ENCODE measurements around the gene PCSK2.
"Not testable (repeated sequence)": the region's sequence is repeated elsewhere in the genome, so short reads cannot be mapped to it uniquely, and the experiment has no call there.

The PCSK2 gene, protein sequence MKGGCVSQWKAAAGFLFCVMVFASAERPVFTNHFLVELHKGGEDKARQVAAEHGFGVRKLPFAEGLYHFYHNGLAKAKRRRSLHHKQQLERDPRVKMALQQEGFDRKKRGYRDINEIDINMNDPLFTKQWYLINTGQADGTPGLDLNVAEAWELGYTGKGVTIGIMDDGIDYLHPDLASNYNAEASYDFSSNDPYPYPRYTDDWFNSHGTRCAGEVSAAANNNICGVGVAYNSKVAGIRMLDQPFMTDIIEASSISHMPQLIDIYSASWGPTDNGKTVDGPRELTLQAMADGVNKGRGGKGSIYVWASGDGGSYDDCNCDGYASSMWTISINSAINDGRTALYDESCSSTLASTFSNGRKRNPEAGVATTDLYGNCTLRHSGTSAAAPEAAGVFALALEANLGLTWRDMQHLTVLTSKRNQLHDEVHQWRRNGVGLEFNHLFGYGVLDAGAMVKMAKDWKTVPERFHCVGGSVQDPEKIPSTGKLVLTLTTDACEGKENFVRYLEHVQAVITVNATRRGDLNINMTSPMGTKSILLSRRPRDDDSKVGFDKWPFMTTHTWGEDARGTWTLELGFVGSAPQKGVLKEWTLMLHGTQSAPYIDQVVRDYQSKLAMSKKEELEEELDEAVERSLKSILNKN

DNA sequence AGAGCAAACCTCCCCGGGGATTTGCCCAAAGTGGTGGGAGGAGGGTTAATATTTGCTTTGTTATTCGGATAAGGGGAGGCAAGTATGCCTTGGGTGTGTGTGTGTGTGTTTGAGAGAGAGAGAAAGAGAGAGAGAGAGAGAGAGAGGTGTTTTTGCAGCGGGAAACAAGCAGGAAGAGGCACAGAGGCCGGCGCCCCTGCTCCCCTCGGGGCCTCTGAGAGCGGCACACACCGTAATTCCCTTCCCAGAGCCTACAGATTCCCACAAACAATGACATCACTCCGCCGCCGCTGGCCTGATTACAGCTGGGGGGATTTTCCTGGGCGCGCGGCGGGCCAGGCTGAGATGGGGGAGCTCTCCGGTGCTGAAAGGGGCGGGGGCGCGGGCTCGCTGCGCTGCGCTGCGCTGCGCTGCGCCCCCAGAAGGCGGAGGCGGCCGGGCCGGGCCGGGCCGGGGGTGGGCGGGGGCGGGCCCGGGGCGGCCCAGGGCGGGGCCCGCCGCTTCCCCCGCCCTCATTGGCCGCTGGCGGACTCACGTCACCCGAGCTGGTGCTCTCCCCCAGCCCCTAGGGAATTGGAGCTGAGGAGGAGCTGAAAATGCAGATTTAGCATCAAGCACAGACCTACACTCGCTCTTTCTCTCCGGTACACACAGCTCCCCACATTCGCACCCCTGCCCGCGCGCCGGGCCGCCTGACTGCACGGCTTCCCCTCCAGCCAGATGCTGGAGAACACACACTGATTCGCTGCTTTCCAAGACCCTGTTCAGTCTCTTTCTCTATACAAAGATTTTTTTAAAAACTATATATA lies at the start of gene PCSK2:
TSS of gene PCSK2 (plus strand) at position 631 of the 809 bp plus-strand sequence. CDS start 266 bp downstream, outside the sequence.
- DNase-seq (ENCODE audit: low read depth) = no peak

GRCh38 chr20:17177341-17177740 lies 49.5 kb upstream of the PCSK2 start:
- DNase-seq (ENCODE audit: low read depth) = no peak

GRCh38 chr20:17179840-17180239 lies 47.0 kb upstream of the PCSK2 start:
- no peak for DNase-seq (ENCODE audit: low read depth)

DNA sequence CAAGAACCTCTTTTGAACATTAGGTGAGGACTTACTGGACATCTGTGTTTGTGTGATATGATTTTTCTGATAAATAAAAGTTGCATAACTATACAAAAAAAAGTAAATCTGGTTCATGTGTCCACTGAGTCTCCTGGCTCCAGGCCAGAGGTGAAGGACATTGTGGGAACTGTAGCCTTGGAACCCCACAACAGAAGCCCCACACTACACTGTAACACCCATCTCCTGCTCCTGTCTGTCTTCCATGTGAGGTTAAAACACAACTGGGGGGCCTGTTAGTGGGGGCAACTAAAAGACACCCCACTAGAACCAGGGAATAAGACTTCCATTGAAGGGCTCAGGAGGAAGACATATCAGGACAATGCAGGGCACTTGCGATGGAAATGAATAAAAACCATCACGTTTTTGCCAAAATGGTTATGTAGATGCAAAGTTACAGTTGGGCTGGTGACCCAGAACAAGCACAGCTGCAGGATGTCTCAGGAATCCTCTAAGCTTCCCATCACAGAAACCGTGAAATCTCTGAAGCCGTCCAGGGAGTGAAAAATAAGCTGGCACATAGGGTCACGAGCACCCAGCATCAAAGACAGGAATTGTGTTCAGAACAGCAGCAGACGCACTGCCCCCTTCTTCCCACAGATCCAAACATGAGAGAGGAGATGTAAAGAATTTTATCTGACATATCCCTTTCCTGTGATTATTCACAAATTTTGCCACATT lies 36.7 kb upstream of the PCSK2 start:
- no peak for DNase-seq (ENCODE audit: low read depth)

- no peak for DNase-seq (ENCODE audit: low read depth)
Measured at GRCh38 chr20:17197041-17197440, 29.8 kb upstream of the PCSK2 start.

GRCh38 chr20:17202030-17202429 lies 24.8 kb upstream of the PCSK2 start:
- no peak for DNase-seq (ENCODE audit: low read depth)

DNA sequence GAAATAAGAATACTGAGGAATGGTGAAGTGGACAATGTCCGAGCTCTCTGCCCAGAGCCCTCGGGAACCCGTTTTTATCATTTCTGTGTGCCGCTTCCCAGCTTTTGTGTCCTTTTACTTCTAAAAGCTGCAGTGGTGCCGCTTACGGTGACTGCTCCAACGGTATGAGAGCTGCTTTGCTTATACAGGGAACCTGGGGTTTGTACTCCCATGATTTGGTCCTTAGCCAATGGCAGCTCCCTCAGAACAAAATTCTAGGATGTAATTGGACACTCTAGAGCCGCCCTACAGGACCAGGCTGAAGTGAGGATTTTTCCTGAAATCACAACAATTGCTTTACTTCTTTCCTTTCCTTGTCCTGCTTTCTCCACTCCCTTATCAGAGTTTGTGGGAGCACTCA lies 24.2 kb upstream of the PCSK2 start:
- DNase-seq (ENCODE audit: low read depth) = no peak

DNA sequence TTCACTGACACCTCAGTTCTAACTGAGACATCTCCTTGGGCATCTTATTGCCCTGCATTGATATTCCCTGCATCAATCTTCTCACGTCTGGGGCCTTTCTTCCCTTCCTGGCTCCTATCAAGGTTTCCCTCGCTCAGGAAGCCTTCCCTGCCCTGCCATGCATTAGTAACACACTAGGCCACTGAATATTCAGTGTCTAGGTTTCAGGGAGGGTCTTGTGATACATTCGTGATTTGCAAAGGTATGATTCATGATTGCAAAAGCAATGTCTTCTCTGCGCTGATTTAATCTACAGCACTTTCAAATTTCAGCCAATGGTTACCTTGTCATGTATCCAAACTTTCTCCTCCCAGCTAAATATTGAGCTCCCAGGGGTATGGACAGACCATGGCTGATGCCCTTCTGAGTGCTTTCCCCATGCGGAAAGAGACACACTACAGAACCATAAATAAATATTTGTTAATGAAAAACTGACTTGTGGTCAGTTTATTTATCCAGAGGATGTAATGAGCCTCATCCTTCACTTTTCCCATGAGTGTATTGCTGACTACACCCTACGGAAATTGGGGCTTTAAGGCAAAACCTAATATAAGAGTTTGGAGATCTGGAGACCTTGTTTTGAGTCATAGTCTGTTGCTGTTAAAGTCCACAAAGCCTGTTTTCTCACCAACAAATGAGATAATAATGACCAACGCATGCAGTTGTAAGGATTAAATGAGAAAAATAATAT lies 21.6 kb upstream of the PCSK2 start:
- DNase-seq (ENCODE audit: low read depth) = no peak

DNA sequence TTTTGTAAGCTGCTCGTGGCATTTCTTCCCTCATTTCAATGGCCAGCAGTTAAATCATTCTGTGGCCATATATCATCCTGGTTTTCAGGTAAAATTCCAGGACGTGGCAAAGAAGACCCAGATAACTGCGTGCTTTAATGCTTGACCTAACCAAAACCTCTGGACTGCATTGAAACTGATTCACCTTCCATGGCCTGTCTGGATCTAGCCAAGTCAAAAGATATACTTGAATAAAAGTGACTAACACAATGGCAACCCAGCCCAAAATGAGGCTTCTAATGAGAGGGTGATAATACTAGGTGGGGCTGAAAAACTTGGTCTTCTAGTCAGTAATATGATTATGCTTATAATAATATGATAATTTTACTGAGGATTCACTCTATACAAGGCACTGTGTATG lies 16.5 kb upstream of the PCSK2 start:
- DNase-seq (ENCODE audit: low read depth) = no peak

GRCh38 chr20:17210983-17211382 lies 15.9 kb upstream of the PCSK2 start:
- DNase-seq (ENCODE audit: low read depth) = no peak

DNA sequence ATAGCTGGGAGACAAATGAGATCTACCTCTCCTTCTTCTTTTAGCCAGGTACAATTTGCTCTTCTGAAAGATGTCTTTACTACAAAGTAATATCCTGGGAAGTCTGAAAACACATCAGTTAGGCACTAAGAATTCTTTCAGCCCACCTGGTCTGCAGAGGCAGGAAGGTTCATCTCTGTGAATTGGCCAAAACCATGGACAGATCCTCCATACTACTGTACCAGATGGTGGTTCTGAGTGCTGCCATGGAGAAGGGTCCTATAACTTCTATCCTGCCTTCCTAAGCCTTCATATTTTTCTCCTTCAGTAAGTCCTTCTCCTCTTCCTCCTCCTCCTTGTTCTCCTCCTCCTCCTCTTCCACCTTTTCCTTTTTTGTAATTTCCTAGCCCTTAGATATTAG lies 11.7 kb upstream of the PCSK2 start:
- no peak for DNase-seq (ENCODE audit: low read depth)

GRCh38 chr20:17219856-17220255 lies 7.0 kb upstream of the PCSK2 start:
- not testable (repeated sequence) for DNase-seq (ENCODE audit: low read depth)

DNA sequence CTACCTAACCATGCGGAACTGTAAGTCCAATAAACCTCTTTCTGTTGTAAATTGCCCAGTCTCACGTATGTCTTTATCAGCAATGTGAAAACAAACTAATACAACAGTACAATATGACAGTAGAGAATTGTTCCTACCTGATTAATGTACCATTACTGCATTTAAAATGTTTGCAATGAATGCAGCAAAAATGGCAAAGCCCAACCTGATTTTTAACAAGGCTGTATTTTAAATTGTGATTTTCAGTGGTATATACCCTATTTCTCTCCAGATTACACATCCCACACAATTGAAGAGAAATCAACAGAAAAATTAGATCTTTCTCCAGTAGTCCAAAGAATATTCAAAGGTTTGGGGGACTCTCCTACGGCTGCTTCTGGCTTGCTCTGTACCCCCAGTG lies 3.3 kb upstream of the PCSK2 start:
- DNase-seq (ENCODE audit: low read depth) = no peak

DNA sequence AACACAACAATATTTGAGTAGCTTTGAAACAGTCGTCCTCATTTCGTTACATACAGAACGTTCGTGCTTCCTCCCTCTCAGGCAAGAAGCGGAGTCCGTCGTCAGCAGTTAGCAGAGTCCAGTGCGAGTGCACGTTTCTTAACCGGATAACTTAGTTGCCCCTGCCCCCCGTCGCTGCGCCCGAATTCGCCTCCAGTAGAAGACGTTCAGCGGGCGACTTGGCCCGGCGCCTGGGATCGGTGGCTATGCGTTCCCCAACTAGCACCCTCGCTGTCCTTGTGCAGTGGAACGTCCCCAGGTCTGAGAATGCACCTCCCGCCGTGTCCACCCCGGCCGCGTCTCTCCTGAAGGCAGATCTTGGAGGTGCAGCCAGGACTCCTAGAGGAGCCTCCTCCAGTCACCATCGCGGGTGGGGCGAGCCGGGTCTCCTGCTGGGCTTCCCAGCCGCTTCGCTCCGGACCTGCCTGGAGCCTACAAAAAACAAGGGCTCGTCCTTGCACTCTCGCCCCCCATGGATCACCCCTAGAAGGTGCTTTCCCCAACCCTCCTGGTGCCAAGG lies 910 bp upstream of the PCSK2 start:
- DNase-seq (ENCODE audit: low read depth) = no peak

- DNase-seq (ENCODE audit: low read depth) = no peak
Measured at GRCh38 chr20:17227219-17227575, 357 bp downstream of the PCSK2 start.

GRCh38 chr20:17227669-17228623 lies 1.1 kb downstream of the PCSK2 start:
- no peak for DNase-seq (ENCODE audit: low read depth)

- no peak for DNase-seq (ENCODE audit: low read depth)
Measured at GRCh38 chr20:17228624-17229061, 1.8 kb downstream of the PCSK2 start.

GRCh38 chr20:17229256-17229655 lies 2.4 kb downstream of the PCSK2 start:
- no peak for DNase-seq (ENCODE audit: low read depth)

GRCh38 chr20:17233626-17234025 lies 6.8 kb downstream of the PCSK2 start:
- DNase-seq (ENCODE audit: low read depth) = no peak

GRCh38 chr20:17236766-17237165 lies 9.9 kb downstream of the PCSK2 start:
- DNase-seq (ENCODE audit: low read depth) = no peak

Data from stimulated activated CD8-positive, alpha-beta memory T cell treated with anti-CD3 and anti-CD28 coated beads, Interleukin-7, amount 100 ng/mL, for 24 hours (primary cell).